Measurements from ENCODE around the gene INPP4A.

Gene INPP4A

GRCh38 chr2:98565941-98566340 is 121.3 kb downstream of the INPP4A start:
- DNase-seq = no peak

DNA sequence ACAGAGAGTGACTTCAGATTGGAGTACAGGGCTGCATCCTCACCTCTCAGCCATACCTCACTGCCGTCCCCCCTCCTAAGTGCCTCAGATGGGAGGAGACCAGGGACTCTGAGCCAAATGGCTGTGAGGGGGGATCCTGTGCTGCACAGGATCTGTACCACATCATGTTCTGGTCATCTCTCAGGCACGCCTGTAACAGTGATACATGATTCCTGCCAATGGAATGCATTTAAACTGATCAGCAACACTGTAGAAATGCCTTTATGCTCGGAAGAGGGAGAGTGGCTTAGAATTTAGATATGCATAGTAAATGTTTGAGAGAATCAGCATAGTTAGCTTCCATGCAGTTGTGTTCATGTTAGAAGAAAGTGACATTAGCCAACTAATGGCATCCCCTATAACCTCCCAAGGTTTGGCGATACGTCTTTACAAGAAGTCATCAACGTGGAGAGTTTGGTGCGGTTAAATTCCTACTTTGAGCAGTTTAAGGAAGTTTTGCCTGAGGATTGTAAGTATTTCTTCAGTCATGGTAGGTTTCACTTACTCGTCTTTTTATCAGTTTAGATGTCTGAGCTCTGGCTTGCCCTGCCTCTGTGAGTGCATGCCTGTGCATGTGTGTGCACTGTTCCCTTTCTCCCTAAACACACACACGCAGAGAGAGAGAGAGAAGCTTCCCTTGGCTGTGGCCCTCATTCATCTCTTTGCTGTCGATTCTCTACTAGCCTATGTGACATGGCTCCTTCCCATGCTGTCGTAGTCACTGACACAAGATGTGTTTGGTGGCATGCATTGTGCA is 123.7 kb downstream of the INPP4A start:
- no peak for DNase-seq

DNA sequence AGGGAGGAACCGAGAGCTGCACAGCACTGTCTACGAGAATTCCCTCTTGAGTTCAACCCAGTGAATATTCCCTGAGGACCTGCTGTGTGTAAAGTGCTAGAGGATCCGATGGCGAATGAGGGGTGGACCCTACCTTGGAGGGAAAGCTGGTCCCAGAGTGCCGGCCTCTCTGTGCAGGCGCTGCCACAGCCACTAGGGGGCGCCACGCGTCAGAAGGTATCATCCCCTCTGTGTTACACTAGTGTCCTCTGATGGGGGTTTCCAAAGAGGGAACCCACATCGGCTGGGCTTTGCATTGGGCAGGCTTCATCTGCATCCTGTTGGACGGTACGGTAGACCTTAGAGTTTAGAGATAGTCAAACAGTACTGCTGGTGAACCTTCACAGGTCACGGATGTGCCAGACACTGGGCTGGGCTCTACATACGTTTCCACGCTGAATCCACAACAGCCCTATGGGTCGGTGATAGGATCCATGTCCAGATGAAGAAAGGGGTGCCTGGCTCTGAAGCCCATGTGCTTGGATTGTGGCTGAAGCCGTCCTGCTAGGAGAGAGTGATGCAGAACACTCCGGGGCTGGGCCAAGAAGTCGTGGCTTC is 124.6 kb downstream of the INPP4A start:
- DNase-seq = peak; percentile 32 to 36

- DNase-seq = no peak
Observed at GRCh38 chr2:98569915-98570314, 125.3 kb downstream of the INPP4A start.

GRCh38 chr2:98570356-98570755 is 125.7 kb downstream of the INPP4A start:
- no peak for DNase-seq

DNA sequence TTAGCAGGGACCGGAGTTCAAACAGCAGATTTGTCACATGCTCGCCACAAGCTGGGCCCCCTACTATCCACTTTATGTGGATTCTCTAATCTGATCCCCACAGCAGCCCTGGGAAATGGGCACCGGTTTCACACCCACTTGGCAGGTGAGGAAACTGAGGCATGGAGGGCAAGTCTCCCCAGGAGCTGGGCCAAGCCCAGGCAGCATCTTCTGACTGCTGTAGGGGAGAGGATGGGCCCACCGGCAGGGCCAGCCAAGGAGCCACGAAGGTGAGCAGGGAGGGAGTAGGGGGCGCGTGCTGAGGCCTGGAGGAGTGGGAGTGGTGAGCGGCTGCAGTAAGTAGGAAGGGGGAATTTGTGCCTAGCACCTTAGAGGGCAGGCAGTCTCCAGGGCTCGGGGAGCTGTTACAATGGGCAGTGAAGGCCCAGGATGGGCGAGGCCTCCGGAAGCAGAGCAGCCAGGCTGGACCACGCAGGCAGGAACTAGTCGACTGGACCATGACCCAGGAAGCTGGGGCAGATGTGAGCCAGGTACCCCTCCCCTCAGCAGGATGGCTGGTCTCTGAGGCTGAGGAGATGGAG is 126.6 kb downstream of the INPP4A start:
- no peak for DNase-seq

- no peak for DNase-seq
Observed at GRCh38 chr2:98571796-98572195, 127.1 kb downstream of the INPP4A start.

DNA sequence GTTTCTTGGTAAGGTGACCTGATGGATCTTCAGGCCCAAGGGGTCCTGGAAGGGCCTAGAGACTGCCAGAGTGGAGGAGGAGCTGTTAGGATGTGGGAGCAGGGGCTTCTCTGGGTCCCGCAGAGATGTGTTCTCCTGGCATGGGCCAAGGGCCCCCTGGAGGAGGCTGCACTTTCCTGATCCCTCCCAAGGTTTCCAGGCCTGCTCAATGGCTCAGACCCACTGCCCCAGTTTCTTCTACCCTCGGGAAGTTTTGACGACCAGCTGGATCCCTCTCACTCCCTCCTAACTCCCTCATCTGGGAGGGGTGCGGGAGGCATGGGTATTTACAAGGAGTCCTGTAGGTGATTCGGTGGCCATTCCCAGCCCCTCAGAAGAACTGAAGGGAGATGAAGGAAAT is 127.6 kb downstream of the INPP4A start:
- DNase-seq = no peak

GRCh38 chr2:98572676-98573075 is 128.0 kb downstream of the INPP4A start:
- DNase-seq = no peak

- no peak for DNase-seq
Observed at GRCh38 chr2:98573426-98573825, 128.8 kb downstream of the INPP4A start.

DNA sequence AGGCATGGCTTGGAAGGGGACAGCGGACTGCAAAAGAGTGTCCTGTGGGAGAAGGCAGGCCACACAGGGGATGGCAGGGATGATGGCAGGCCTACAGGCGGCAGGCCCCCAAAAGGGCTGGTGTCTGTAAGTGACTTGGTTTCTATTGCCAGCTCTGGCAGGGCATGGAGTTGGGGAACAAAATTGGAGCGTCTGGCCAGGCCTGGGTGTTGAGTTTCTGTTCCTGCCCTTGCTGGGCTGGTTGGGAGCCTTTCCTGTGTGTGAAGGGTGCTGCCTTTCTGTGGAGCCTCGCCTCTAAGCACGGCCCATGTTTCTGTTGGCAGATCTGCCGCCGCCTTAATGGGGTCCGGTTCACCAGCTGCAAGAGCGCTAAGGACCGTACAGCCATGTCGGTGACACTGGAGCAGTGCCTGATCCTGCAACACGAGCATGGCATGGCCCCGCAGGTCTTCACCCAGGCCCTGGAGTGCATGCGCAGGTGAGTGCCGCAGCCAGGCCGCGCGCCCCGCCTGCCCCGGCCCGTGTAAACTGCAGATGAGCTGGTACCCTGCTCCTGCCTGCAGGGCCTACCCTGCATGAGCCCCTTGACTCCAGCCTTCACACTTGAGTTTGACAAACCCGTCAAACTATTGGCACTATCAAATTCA is 132.1 kb downstream of the INPP4A start:
- DNase-seq = no peak

- DNase-seq = no peak
Observed at GRCh38 chr2:98577313-98577712, 132.7 kb downstream of the INPP4A start.

- no peak for DNase-seq
Observed at GRCh38 chr2:98578231-98578630, 133.6 kb downstream of the INPP4A start.

DNA sequence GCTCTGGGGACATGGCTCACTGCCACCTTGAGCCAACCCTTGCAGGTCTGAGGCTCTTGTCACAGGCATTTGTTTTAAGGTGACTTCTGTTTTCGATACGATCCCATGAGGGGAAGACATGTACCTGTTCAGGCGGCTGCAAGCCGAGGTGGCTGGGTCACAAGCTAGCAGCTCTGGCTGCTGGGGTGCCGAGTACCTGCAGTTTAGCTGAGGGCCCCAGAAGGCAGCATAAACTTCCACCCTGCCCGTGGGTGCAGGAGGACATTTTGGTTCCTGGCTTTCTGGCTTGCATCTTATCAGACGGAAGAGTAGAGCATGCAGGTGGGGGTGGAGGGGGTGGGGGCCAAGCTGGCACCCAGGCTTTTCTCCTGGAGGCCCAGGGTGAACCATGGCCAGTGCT is 135.3 kb downstream of the INPP4A start:
- DNase-seq = no peak

- DNase-seq = no peak
Observed at GRCh38 chr2:98580656-98581284, 136.1 kb downstream of the INPP4A start.

DNA sequence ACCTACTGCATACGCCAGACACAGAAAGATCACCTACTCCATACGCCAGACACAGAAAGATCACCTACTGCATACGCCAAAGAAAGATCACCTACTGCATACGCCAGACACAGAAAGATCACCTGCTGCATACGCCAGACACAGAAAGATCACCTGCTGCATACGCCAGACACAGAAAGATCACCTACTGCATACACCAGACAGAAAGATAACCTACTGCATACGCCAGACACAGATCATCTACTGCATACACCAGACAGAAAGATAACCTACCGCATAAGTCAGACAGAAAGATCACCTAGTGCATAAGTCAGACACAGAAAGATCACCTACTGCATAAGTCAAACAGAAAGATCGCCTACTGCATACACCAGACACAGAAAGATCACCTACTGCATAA is 137.9 kb downstream of the INPP4A start:
- no peak for DNase-seq

DNA sequence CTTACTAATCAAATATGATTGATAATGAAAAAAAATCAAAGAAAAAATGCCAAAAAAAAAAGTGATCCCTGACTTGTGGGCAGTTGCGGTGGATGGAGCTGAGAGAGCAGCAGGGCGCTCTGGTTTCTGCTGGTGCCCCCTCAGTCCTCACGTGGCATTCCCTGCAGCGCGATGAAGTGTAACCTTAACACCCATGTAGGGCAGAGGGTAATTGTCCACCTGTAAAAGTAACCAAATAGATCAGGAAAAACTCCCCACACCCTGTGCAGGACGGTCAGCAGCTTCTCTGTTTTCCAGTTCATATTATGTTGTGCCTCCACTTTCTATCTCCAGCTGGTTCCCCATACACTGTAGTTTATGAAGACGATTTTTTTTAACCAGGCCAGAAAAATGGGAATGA is 138.6 kb downstream of the INPP4A start:
- DNase-seq = no peak

DNA sequence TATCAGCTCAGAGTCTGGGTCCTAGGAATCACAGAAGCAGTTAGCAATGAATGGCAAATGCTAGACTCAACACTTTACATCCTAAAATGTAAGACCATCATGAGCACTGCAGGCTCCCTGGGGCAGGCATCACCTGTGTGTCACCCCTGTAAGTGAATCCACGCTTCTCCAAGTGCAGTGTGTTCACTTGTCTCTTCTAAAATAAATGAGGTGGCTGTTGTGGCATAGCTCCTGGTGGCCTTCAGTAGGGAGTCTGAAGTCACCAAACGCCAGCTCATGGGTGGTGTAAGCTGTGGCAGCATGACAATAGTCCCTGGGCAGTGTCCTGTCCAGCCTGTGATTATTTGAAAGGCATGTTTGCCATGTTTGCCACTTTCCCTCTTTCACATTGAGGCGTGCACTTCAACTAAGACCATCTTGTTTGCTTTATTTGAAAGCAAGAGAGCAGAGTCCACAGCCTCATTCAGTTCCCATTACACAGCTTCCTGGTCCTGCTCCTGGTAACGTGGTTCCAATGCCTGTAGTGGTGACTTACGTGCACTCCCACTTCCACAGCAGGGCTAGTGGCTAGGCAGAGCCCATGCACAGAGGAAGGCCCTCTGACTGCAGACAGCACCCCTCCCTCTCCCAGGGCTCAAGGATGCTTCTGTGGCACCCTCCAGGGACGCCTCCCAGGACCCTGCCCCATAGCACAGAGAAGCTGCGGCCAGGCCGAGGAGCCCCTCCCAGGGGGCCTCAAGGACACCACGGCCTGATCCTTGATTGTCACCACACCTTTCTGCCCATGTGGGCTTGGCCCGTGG is 139.4 kb downstream of the INPP4A start:
- no peak for DNase-seq

- DNase-seq = no peak
Observed at GRCh38 chr2:98585386-98585785, 140.7 kb downstream of the INPP4A start.

GRCh38 chr2:98586551-98587140 is 142.0 kb downstream of the INPP4A start:
- no peak for DNase-seq

DNA sequence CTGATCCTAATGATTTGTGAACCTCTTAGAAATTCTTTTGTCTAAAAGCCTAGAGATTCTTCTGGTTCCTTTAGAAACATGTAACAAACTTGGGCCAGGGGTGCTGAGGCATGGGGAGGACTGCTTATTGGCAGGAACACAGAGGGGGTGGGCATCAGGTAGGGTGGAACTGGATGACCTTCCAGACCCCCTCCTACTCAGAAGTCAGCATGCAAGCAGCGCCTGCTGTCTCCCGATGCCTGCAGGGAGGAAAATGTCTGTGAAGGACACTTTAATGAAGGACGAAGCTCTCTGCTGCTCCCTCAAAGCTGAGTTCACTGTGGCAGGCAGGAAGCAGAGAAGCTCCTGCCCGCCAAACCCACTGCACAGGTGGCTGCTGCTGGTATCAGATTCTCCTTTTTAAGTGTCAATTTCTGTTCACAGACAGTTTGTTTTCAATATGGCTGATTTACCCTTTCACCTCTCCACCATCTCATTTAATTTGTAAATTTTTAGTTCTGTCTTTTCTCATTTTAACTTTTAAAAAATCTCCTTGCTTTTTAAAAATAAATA is 144.3 kb downstream of the INPP4A start:
- no peak for DNase-seq

DNA sequence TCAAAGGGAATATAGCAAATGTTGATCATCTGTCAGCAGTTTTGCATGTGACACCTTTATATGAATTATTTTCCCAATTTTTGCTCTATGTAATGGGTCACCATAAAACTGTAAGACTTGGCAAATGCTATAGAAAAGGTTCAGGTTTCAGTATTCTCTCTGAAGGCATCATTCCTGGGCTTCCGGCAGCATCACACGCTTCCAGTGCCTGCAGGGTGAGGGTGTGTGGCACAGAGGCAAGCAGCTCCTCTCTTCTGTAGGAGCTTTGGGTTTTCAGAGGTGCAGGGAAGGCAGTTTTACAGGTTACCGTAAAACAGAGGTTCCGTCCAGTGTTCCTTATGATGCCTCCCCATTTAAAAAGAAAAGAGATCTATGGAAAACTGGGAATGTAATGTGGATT is 144.8 kb downstream of the INPP4A start:
- DNase-seq = no peak

Data from inflammatory macrophage (primary cell).